AG04450 (cell line): ENCODE results near the gene WDR90. TPM values are rescaled to one million over a fixed set of nuclear protein-coding genes. Genes with fewer than 3 reads are reported as not detected.

Experiments used
- CTCF ChIA-PET: fragments of 300-600, 350-600 bp; formaldehyde crosslinking; extraction: SDS; loops from one replicate; lab custom pipeline; 2022; ENCODE audit warnings: antibody characterized with exemption, inconsistent platforms; lab: Charles Lee
- POLR2A ChIA-PET: fragments of 350-600 bp; formaldehyde crosslinking; extraction: SDS; loops from one replicate; lab custom pipeline; 2021; ENCODE audit warnings: antibody characterized with exemption, inconsistent platforms; lab: Yijun Ruan, JAX
- DNase-seq: peaks from one replicate; pipeline ENCODE4 v3.0.0-alpha.2; 2011; ENCODE audit warnings: low read depth, low spot score
- H3K27ac ChIP-seq: one replicate; pipeline ENCODE4 v1.5.1; 2012; ENCODE audit warnings: low read depth, low read length, control low read depth
- H3K27me3 ChIP-seq: one replicate; pipeline ENCODE4 v1.6.0; 2012; ENCODE audit warnings: low read length; ENCODE audit not compliant: control insufficient read depth, insufficient read depth
- H3K4me3 ChIP-seq: 2 replicates; pipeline ENCODE4 v1.5.1; 2011; ENCODE audit warnings: mild to moderate bottlenecking, low read depth, low read length, control low read depth
- H3K9me3 ChIP-seq: 2 replicates; pipeline ENCODE4 v1.5.1; 2012; ENCODE audit warnings: low read length; ENCODE audit not compliant: control insufficient read depth, insufficient read depth
- CTCF ChIP-seq: IDR thresholded peaks from 2 replicates; pipeline ENCODE4 v1.5.1; 2011; ENCODE audit warnings: low read depth, low read length, control low read depth, inconsistent platforms
- polyA plus RNA-seq: library from polyadenylated mRNA; depleted of rRNA; stranded (reverse); fragments of >200 nt; gene quantifications from 2 replicates; pipeline ENCODE4 v1.2.3, GENCODE V29; 2011

Gene WDR90
- polyA plus RNA-seq, 1 experiment: 2.1 TPM

- TF ChIP-seq CTCF: no peak
- Histone ChIP-seq H3K4me3 (no peak overlapping the region), H3K27ac (no peak overlapping the region), H3K27me3 (no peaks in the 10 kb centered on the region), H3K9me3 (peaks cover 14% of the 10 kb centered on the region; the same call in 1 of the 2 replicates)
- no peak for DNase-seq
- POLR2A ChIA-PET: no interaction called here
- CTCF ChIA-PET: interaction anchor here (0.6 kb wide), 1 partner anchor 665 kb away, joined by 3 read pairs; no protein-coding TSS in a partner anchor
Observed at GRCh38 chr16:629185-629832, 19.9 kb upstream of the WDR90 start.

- H3K27ac ChIP-seq: no peak overlapping the region
- no peak for DNase-seq
- no peak overlapping the region for H3K4me3 ChIP-seq
- POLR2A ChIA-PET: no interaction called here
- peaks cover 14% of the 10 kb centered on the region; the same call in 1 of the 2 replicates for H3K9me3 ChIP-seq
- H3K27me3 ChIP-seq: no peaks in the 10 kb centered on the region
- TF ChIP-seq CTCF: no peak
- CTCF ChIA-PET: no interaction called here
Observed at GRCh38 chr16:629833-630248, 19.3 kb upstream of the WDR90 start.

- H3K27me3 ChIP-seq: no peaks in the 10 kb centered on the region
- no peak for TF ChIP-seq CTCF
- ChIA-PET POLR2A (interaction anchor here (0.6 kb wide), 1 partner anchor 218 kb away, joined by 4 read pairs; no protein-coding TSS in a partner anchor), CTCF (no interaction called here)
- H3K4me3 ChIP-seq: no peak overlapping the region
- no peak for DNase-seq
- peaks cover 14% of the 10 kb centered on the region; the same call in 1 of the 2 replicates for H3K9me3 ChIP-seq
- H3K27ac ChIP-seq: no peak overlapping the region
Observed at GRCh38 chr16:630249-630814, 18.8 kb upstream of the WDR90 start.

GRCh38 chr16:630815-631405 lies 18.3 kb upstream of the WDR90 start, which contains the start of gene WFIKKN1:
Gene WFIKKN1 (plus strand): TSS chr16:630985. CDS start chr16:631254, 269 bp downstream.
- no peak within 1 kb of the TSS for H3K27ac ChIP-seq
- no peak within 1 kb of the TSS for H3K4me3 ChIP-seq
- POLR2A ChIA-PET: interaction anchor here (0.6 kb wide), 2 partner anchors 219 to 1642 kb away, joined by 4 to 5 read pairs; no protein-coding TSS in a partner anchor
- H3K9me3 ChIP-seq: peaks cover 10% of the 10 kb centered on the region; the same call in 1 of the 2 replicates
- H3K27me3 ChIP-seq: no peaks in the 10 kb centered on the region
- no peak for DNase-seq
- CTCF ChIA-PET: no interaction called here
- no peak for TF ChIP-seq CTCF

GRCh38 chr16:631808-632358 lies 17.3 kb upstream of the WDR90 start:
- ChIA-PET POLR2A (no interaction called here), CTCF (no interaction called here)
- no peak overlapping the region for H3K27ac ChIP-seq
- no peaks in the 10 kb centered on the region for H3K27me3 ChIP-seq
- TF ChIP-seq CTCF: no peak
- DNase-seq: no peak
- H3K4me3 ChIP-seq: no peak overlapping the region
- peaks cover 10% of the 10 kb centered on the region; the same call in 1 of the 2 replicates for H3K9me3 ChIP-seq
